NCI-H524 treated with DMSO at 0.1 percent for 48 hours (cell line): ENCODE measurements around the gene SCGB1A1.

ENCODE experiments used
- DNase-seq: peaks from one replicate; lab custom pipeline; 2025; lab: John Stamatoyannopoulos, UW

Gene SCGB1A1

DNA sequence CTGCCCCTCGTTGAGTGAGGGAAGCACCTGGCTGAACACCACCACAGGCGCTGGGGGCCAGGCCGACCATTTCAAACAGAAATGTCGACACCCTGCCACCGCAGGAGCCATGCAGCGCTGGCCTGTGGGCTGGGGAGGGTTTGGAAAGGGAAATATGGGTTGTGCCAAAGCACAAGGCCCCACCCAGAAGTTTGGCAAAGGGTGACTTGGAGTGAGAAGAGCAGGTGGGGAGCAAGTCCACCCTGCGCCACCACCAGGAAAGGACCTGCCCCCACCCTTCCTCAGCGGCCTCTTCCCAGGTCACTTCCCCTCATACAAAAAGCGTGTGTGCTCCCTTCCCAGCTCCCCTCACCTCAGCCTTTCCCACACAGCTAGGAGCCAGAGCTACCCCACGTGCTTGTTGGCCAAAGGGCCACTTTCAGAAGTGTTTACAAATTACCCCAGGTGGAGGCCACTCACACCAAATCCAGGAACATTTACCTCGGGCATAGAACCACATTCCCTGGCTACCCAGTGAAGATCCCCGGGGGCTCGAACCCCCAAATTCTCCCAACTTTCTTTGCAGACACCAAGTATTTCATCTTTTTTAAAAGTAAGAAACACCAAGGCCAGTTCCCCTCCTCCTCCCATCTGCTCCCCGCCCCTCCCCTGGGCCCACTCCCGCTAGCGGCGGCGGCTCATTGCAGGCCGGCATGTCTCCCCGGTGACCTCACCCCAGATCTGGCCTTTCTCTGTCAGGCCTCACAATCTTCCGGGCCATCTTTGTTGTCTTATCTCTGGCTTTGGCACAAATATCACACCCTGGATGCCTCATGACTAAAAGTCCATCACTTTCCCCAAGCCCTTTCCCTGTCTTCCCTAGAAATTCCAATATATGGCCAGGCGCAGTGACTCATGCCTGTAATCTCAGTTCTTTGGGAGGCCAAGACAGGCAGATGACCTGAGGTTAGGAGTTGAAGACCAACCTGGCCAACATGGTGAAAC, 20.5 kb upstream of the SCGB1A1 start:
- DNase-seq = no peak

DNA sequence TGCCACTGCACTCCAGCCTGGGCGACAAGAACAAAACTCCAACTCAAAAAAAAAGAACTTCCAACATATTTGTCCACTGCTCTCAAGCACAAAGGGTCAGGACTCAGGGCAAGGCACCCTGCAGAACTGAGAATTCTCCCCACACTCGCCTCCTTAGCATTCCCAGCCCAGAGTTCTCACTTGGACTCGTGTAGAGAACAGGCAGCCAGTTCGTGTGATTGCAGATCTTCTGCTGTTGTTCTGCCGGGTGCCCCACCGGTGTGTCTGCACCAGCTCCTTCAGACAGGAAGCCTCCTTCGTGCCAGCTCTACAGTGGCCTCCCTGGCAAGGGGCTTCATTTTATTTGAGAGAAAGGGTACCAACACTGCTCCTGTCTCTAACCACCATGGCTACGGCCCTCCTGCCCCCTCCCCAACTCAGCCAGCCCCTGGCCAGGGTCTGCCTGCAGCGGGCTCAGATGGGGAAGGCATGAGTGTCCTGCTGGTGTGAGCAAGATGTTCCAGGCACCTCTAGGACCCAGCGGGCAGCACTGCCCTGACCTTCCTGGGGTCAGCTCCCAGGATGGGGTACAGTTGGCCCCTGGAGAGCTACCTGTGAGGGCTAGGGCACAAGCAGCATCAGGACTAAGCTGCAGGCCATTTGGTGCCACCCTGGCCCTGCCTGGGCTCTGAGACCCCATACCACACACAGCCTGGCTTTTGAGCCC, 19.5 kb upstream of the SCGB1A1 start:
- DNase-seq = no peak

DNA sequence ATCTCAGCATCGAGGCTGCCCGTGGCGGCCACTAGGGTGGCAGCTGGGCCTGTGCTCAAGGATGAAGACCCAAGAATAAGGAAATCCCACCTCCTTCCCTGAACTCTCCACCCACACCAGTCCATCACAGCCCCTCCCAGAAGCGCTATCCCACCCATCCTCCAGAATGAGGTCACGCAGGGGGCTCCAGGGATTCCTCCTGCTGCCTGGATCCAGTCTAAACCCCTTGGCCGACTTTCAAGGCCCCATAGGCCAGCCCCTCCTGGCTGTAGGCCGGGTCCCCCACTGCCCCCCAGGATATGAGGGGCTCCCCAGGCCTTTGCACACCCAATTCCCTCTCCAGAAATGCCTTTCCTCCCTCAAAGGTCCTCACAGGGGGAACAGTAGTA, 19.0 kb upstream of the SCGB1A1 start:
- no peak for DNase-seq

DNA sequence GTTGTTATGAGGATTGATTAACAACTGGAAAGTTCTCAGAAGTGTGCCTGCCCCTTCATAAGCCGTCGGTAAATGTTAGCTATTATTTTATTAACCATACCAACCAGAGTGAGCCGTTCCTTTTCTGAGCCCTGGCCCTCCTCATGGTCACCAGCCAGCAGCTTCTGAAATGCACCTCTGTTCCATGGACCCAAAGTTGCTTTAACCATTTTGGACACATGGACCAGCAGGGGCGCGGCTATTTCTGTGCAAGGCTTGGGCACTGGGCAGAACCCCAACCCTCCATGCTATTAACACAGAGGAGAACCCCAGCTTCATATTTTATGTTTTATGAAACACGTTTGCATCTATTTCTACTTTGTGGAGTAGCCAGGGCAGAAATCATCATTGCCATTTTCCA, 18.6 kb upstream of the SCGB1A1 start:
- DNase-seq = no peak

DNA sequence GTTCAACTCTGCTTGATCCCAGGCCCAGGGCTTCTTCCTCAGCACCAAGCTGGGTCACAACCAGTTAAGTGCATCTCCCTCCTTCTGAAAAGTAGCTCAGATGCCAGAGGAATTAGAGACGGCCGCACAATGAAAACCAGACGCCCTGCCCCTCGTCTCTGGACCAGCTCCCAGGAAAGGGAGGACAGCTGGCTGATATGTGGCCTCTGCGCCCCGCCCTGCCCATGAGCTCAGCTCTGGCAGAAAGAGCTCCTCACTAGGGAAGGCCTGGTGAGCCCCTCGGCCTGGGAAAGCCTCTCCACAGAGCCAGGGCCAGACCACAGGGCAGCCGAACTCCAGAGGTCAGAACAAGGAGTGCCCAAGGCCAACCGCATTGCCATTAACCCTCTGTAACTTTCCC, 18.1 kb upstream of the SCGB1A1 start:
- DNase-seq = no peak

DNA sequence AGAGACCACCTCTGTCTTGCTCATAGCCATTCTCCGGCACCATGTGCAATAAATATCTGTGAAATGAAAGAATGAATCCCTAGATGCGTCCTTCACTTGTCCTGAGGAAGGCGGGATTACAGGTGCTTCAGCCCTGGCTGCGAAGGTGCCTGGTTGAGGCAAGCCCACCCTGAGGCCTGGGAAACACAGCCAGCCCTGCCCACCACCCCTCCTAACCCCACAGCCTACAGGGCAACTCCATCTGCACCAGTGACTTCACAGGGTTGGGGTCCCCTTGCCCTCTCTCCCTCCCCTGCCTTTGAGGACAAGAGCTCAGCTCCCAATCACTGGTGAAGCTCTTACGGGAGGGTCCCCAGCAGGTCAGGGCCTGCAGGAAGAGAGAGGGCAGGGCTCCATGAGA, 17.5 kb upstream of the SCGB1A1 start:
- no peak for DNase-seq

DNA sequence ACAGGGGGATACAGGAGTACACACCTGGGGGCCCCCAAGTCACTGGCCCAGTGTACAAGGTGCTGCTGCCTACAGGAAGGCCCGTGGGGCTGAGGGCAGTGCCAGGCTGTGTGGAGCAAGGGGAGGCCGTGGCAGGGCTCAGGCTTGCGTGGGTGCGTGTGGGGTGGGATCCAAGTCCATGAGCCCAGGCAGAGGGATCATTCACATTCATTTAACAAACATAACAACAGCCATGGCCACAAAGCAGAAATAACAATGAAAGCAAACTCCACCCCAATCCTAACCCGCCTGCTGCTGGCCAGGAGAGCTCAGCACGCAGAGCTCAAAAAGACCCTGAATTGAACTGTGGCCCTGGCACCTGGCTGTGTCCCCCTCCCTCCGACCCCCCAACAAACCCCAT, 17.0 kb upstream of the SCGB1A1 start:
- DNase-seq = no peak

DNA sequence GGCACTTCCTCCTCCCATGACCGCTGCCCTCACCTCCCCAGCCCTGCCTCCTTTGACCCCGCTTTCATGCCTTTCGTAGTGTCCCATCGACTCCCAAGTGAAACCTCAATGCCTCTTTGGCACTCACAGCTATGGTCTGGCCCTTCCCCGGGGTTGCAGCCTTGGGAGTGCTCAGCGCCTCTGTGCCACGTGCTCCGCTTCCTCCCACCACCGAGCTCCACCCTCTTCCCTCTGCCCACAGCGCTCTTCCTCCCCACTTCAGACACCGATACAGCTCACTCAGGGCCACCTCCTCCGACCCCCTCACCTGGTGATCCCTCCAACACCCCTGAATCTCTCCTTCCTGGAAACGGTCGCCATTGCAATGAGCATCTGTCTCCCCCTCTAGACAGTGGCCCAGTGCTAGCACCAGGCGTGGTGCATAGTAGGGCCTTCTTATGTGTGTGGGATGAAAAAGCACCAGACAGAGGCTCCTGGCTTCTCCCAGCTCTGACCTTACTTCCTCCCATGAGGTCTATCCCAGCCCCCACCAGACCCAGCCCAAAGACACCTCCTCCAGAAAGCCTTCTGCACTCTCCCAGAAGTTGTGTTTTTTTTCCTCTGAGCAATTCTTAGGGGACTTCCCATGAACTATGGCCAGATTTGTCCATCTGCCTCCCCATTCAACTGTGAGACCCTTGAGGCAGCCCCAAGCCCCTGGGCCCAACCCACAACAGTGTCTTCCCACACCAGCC, 16.4 kb upstream of the SCGB1A1 start:
- DNase-seq = no peak

DNA sequence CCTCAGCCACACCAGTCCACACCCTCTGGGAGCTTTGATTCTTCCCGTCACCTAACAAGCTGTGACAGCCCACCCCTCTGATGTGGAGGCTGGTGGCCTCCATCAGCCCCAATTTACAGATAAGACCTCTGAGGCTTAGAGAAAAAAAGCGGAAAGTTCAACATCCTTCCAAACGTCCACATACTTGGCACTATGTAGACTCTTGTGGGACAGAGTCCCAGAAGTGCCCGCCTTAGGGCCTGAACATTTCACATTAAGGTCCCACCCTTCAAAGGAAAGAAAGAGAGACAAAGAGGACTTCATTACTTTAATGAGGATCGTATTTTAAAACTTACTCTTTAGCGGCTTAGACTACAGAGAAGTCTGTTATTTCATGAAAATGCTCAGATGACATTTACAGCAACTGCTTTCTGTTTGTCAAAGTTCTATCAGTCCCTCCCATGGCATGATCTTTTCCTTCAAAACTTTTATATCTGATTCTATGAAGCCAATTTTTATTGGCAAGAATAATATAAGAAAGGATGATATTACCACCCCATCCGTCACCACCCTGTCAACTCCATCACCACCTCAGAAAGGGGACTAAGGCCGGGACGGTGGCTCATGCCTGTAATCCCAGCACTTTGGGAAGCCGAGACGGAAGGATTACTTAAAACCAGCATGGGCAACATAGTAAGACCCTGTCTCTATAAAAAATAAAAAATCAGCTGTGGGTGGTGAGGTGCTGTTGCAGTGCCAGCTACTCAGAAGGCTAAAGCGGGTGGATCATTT, 15.7 kb upstream of the SCGB1A1 start:
- DNase-seq = no peak

DNA sequence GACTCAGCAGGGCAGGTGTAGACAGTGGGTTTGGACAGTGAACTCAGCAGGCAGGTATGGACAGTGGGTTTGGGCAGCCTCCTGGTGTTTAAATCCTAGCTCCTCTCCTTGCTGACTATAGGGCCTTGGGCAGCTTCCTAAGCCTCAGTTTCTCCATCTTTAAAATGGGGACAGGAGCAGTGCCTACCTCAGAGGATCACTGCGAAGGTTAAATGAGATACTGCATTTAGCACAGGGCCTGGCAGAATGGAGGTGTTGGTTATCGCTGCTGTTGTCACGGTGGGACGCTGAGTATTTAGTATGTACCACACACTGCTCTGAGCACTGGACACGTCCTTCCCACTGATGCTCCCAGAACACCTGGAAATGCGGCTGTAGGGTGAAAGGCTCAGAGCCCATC, 14.4 kb upstream of the SCGB1A1 start:
- DNase-seq = no peak

DNA sequence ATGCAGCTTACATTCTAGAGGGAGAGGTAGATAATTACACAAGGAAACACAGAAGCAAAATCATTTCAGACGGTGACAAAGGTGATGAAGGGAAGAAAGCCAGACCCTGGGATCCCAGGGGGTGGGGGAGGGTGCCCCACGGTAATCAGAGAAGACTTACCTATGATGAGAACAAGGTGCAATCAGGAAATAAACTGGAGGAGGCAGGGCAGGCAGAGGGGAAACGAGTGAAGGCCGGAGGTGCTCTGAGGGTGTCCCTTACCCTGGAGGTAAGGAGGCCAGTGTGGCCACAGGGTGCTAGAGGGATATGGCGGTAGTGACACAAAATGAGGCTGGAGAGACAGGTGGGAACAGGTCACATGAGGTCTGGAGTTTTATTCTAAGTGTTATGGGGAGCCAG, 13.9 kb upstream of the SCGB1A1 start:
- DNase-seq = no peak

DNA sequence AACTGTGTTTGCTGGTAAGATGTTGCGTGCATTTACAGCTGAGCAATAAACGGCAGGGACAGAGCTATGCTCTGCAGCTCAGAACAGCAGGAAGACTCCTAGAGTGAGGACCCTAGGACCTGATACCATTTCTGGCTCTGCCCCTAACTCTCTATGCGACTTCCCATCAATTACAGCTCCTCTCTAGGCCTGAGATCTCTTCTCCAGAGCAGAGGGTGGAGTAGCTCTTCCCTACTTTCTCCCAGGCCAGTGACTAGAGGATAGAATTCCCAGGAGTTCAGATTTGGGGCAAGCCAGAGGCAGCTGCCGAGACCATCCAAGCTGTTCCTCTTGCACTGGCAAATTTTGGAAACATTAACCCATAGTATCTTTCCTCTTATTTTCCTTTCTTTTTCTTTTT, 12.8 kb upstream of the SCGB1A1 start:
- DNase-seq = no peak

DNA sequence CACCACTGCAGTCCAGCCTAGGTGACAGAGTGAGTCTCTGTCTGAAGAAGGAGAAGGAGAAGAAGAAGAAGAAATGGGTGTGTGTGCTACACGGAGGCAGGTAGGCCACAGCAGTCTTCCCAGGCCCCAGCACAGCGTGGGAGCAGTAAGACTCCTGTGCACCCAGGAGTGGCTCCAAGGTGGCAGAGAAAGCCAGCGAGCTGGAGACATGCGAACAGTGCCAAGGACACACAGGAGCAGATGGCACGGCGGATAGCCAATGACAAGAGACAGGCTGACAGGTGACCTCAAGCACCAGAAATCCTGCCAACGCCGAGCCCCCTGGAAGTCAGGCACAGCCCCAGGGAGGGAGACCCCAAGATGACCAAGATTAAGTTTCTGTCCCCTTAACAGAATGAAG, 9.0 kb upstream of the SCGB1A1 start:
- no peak for DNase-seq

DNA sequence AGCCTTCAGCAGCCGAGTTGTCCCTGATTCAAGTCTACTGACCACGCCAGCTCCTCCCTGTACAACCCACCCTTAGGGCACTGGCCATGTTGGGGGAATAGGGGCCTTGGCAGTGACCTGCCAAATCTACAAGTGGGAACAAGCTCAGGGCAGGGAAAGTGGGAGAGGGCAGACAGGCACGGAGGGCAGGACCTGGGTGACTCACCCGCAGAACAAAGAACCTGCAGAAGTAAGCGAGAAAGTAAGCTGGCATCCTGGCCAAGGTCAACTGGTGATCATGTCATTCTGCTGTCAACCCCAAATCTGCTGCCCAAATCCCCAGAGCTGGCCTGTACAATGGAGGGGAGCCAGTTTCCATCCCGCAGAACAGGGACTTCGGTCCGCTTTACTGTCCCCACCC, 7.9 kb upstream of the SCGB1A1 start:
- DNase-seq = no peak

DNA sequence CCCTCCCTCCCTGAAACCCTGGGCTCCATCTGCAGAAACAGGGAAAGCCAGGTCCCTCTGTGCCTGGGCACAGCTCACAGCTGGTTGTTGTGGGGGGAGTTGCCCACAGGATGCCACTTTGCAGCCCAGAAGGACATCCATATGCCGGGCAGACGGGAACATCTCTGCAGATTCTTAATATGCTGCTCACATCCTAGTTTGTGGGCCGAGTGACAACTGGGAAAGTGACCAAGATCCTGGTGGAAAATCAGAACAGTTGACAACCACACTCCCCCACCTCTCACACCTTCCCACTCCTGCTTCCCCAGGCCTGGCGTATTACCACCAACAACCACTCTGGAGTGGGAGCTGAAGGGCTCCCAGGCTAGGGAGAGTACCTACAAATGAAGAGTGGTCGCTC, 7.3 kb upstream of the SCGB1A1 start:
- no peak for DNase-seq

DNA sequence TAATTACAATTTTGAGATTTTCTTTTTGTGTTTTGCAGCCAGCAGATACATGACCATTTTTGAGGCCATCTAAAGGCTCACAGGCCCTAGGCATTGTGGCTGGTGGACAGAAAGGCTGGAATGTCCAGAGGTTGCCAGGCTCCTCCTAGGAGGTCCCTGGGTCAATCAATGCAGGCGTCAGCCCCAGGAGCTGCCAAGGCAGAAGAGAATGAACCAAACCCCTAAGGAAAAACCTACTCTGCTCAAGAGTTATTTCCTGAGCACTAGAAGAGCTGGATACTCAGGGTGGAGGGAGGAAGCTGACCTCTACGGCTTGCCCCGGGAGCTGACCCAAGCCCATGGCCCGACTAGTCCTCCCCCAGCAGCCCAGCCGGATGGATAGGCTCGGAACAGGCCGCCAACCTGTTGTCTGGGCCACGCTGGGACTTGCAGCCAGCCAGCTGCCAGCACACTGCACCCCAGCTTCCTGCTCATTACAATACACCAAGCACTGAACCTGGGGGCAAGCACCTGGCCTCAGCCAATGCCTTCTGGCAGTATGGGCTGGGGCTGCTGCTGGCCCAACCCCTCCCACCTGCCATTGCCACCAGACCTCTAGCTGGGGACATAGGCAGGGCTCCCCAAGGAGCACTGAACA, 5.7 kb upstream of the SCGB1A1 start:
- no peak for DNase-seq

DNA sequence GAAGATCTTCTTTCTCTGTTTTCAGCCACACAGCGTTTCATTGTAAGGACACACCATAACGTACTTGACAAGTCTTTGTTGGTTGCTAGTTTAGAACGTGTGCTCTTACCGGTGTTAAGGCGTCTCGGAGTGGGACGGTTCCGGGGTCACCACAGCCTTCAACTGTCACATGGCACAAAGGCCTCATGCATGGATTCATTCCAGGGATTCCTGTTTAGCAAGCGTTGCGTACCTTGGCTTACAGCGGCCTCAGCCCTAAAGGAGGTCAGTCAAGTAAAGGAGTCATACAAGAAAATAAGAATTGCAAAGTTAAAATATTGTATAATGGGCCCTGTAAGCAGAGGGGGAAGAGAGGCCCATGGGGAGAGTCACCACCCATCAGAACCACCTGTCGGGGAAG, 2.2 kb upstream of the SCGB1A1 start:
- no peak for DNase-seq

DNA sequence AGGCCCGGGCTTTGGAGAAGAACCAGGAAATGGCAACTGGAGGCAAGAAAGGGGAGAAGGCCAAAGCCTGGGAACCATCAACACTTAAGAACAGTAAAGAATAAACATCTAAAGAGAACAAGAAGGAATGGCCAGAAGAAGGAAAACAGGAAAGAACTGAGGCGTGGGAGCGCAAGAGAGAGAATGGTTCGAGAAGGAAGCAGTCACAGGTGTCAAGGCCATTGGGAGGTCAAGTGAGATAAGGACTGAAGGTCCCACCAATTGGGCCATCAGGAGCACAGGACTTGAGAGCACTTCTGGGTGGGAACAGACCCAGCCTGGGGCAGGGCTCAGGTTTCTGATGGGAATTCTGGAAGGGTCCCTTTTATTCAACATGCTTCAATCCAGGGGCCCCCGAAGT, 697 bp upstream of the SCGB1A1 start:
- DNase-seq = no peak

DNA sequence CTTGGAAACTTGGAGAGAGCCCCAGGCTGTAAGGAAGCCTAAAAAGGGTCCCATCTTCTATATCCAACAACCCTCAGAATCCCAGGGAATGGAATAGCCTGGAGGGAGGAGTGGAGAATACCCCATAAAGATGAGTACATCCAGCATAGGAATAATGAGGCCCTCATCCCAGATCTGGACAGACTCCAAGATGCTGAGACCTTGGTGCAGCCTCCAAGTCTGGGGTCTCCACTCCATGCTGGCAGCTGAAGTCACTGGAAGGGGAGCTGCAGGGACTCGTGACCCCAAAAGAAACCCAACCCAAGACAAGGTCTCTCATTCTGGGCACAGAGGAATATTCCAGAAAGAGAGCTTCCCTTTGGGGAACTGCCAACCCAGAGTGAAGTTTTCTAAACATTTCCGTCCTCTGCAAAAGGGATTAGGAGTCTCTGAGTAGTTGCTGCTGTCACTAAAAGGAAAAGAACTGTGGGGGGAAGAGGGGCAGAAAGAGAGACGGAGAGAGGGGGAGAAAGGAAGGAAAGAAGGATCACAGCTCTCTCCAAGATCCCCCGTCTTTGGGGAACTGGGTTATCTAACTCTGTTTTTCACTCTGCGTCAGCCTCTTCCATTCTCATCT, 589 bp downstream of the SCGB1A1 start:
- DNase-seq = no peak

DNA sequence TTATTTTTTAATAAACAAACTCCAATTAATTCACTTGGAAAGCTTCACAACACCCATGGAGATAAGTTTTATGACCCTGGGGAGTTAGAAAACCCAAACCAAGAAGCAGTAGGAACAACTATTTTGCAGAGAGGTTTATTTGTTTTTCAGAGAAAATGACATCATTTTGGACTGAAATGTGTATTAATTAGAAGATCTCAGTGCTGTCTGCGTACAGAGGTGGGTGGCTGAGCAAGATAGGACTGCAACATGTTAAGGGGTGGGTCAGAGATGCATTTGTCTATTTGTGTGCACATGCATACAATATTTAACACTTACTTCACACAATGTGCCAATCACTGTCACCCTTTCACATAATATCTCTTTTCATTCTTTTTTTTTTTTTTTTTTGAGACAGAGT, 1.1 kb downstream of the SCGB1A1 start:
- no peak for DNase-seq

DNA sequence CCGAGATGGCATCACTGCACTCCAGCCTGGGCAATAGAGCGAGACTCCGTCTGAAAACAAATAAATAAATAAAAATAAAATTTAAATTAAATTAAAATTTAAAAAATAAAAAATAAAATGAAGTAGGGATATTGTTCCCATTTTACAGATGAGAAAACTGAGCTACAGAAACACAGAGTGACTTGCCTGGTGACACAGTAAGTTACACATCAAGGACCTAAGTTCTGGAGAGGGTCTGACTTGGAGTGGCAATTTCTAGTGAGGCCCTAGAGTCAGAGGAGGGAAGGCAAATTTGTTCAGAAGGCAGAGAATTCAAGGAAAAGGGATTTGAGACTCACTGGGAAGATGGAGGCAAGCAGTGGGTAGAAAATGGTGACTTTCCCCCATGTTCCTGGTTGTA, 2.0 kb downstream of the SCGB1A1 start:
- no peak for DNase-seq
